Heart left ventricle (tissue), 13 donors: ENCODE results near the gene MLN.

Experiments used
- CTCF ChIP-seq, 12 donors: fragments of 200-600 bp; sonication (generic) in 4 of 12; IDR thresholded peaks; one replicate each; pipeline versions ENCODE4 v1.5.0 to v1.8.0; 2018 to 2022; ENCODE audit warnings: antibody characterized with exemption in 12 of 12, mild to moderate bottlenecking in 5 of 12
- POLR2A ChIP-seq, 2 donors: fragments of 450-650 bp; IDR thresholded peaks; one replicate each; pipeline ENCODE4 v1.6.1; 2017; ENCODE audit warnings: antibody characterized with exemption in 2 of 2, mild to moderate bottlenecking in 2 of 2, moderate library complexity in 2 of 2
- donor health status: ischemic (EF 13 %, LVEDD 7.1; RV severe dilation, severe dysfunction).
- donor health status: DM: no; HTN: yes; CAD: no.
- donor health status: DM: no; HTN: no; CAD: no.
- donor health status: ischemic (EF 25% LVEDD 6.9; RV normal size, moderate dysfunction).
- donor health status: ischemic (EF 25% LVEDD 5.7; RV mildly dilated, moderate dysfunction).
- donor health status: ischemic (EF 35%, LVEDD 5.7; RV mildly dilated, moderate dysfunction).
- donor health status: nonischemic (EF 11% LVEDD 7.7; RV severe dilation, severe dysfunction).
- donor health status: DM: yes; HTN: yes; CAD: no.
- donor health status: PGD.
- donor health status: ischemic (EF 29% LVEDD 5.4; RV normal size, mild dysfunction).
- donor health status: nonischemic (EF 23%, LVEDD 6.1; RV moderate dilation, normal function).

- TF ChIP-seq CTCF (IDR thresholded peaks at IDR 0.05), result no peak
- no peak for TF ChIP-seq POLR2A (IDR thresholded peaks at IDR 0.05)
Observed at GRCh38 chr6:33848484-33848883, 44.7 kb upstream of the MLN start.
